ENCODE results near the gene PPFIBP1.
"Not testable (repeated sequence)": the region's sequence is repeated elsewhere in the genome, so short reads cannot be mapped to it uniquely, and the experiment has no call there.

PPFIBP1 gene

DNA sequence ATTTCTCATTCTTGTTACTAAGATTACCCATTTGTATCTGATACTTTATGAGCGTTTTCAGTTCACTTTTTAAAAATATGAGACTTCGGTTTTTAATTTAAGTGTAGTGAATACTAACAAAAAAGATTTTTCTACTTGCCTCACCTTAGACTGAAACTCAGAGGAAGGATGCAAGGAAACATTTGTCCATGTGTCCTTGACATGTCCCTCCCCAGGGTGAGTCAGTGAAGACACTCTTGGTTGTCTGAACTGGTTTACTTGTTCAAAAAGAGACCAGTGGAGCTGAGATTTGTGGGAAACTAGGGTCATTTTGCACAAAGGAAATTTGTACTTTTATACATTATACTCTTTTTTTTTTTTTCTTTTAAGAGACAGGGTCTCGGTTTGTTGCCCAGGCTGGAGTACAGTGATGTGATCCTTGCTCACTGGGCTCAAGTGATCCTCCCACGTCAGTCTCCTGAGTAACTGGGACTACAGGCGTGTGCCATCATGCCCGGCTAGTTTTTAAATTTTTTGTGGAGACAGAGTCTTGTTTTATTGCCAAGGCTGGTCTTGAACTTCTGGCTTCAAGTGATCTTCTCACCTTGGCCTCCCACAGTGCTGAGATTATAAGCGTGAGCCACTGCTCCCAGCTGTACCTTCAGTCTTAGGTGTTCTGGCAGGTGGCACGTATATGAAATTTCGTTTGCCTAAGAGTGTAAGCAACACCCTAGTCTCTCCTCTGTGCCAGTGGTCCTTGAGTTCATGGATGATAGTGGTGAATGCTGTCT, 56.7 kb downstream of the PPFIBP1 start:
- Histone ChIP-seq H3K9ac (ENCODE audit: insufficient read length) (no peak overlapping the region), H3K36me3 (ENCODE audit: insufficient read depth, low read length) (no peaks in the 10 kb centered on the region), H3K27ac (no peak overlapping the region), H3K4me3 (no peak overlapping the region), H3K9me3 (ENCODE audit: low read depth, low read length) (no peaks in the 10 kb centered on the region)
- TF ChIP-seq FOXP2 (optimal IDR thresholded peaks at IDR 0.05; ENCODE audit: control extremely low read depth, extremely low read length, insufficient read depth) (no peak), POLR2AphosphoS5 (IDR thresholded peaks at IDR 0.05; ENCODE audit: borderline replicate concordance, low read depth, low read length) (no peak), EZH2 (IDR thresholded peaks at IDR 0.05) (no peak)
- no peak for DNase-seq (ENCODE audit: low read depth, low spot score)

DNA sequence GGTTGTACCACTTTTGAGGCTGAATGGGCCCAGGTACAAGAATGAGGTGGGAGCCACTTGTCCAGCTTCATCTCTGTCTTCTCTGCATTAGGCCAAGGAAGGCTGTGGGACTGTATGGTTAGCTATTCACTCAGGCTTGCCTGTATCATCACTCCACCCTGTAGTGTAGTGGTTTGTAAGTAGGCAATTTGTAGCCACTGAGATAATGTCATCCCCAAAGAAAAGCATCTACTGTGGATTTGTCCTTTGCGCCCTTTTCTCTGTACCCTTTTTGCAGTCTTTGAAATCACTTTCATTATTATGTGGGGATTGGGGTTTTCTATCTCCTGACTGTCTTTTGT, 57.3 kb downstream of the PPFIBP1 start:
- not testable (repeated sequence) for DNase-seq (ENCODE audit: low read depth, low spot score); H3K36me3 ChIP-seq (ENCODE audit: insufficient read depth, low read length); H3K9me3 ChIP-seq (ENCODE audit: low read depth, low read length); H3K9ac ChIP-seq (ENCODE audit: insufficient read length); H3K27ac ChIP-seq; H3K4me3 ChIP-seq

DNA sequence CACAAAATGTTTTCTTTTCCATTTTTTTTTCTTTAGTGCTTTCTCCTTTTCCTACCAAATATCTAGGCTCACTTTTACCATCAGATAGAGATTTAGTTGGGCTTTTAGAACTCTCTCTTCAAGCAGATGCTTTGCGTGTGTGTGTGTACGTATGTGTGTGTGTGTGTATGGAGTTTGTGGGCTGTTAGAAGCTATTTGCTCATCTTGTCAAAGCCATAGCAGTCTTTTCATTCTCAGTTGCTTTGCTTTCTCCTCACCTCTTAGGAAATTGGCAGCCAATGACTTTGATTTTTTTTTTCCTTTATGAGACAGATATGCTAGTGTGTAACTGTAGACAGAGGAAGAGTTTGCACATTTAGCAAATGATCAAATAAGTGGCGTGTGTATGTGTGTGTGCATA, 57.8 kb downstream of the PPFIBP1 start:
- not testable (repeated sequence) for H3K36me3 ChIP-seq (ENCODE audit: insufficient read depth, low read length); H3K9me3 ChIP-seq (ENCODE audit: low read depth, low read length); H3K4me3 ChIP-seq; DNase-seq (ENCODE audit: low read depth, low spot score); H3K9ac ChIP-seq (ENCODE audit: insufficient read length); H3K27ac ChIP-seq

DNA sequence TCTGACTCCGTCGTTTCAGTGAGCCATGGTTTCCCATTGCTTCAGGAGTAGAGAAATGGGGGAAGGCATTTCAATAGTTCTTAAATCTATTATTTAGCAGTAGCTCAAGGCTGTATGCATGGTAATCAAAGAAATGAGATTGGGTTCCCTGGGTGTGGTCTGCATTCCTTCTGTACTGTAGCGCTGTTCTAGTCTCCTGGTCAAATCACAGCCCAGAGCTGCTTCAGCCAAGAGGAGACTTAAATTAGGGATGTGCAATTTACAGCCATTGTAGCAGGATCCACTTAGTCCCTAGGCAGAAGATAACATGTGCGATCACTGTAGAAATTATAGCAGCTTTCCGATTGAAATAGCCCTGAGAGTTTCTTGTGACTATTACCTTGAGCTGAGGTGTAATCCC, 58.4 kb downstream of the PPFIBP1 start:
- not testable (repeated sequence) for DNase-seq (ENCODE audit: low read depth, low spot score); H3K4me3 ChIP-seq; H3K36me3 ChIP-seq (ENCODE audit: insufficient read depth, low read length); H3K9me3 ChIP-seq (ENCODE audit: low read depth, low read length); H3K9ac ChIP-seq (ENCODE audit: insufficient read length); H3K27ac ChIP-seq

DNA sequence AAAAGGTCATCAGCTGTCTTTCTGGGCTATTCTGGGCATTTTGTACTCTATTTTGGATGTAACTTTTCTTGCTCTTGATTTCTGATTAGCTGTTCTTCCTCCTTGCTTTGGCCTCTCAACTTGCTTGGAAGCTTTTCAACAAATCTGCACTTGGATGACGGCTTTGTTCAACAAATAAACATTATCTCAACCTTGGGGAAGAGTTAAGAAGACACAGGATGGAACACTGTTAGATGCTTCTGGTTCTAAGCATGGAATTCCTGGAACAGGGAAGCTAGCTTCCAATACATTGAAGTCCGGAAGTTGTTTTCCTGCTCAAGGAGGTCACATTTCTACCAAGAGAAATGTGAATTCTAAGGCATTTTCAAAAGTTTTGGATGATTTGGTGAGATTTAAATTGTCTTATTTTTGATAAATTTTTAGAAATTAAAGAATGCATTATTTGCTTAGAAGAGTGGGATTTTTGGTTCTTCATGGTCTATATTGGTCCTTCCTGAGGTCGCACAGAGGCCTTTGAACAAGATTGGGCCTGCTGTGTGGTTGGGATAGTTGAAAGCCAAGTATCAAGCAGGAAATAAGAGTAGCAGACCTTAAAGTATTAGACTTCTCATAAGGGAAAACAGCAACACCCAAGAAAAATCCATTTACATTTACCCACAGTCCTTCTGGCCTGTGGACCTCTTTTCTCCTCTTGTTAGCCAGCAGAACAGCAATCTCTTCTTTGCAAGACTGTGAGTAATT, 59.2 kb downstream of the PPFIBP1 start:
- TF ChIP-seq POLR2AphosphoS5 (IDR thresholded peaks at IDR 0.05; ENCODE audit: borderline replicate concordance, low read depth, low read length), result no peak
- TF ChIP-seq FOXP2 (optimal IDR thresholded peaks at IDR 0.05; ENCODE audit: control extremely low read depth, extremely low read length, insufficient read depth), result no peak
- TF ChIP-seq EZH2 (IDR thresholded peaks at IDR 0.05), result no peak
- no peak overlapping the region for H3K4me3 ChIP-seq
- H3K9ac ChIP-seq (ENCODE audit: insufficient read length), result no peak overlapping the region
- H3K9me3 ChIP-seq (ENCODE audit: low read depth, low read length), result no peaks in the 10 kb centered on the region
- DNase-seq (ENCODE audit: low read depth, low spot score), result no peak
- H3K27ac ChIP-seq, result no peak overlapping the region
- H3K36me3 ChIP-seq (ENCODE audit: insufficient read depth, low read length), result no peaks in the 10 kb centered on the region

DNA sequence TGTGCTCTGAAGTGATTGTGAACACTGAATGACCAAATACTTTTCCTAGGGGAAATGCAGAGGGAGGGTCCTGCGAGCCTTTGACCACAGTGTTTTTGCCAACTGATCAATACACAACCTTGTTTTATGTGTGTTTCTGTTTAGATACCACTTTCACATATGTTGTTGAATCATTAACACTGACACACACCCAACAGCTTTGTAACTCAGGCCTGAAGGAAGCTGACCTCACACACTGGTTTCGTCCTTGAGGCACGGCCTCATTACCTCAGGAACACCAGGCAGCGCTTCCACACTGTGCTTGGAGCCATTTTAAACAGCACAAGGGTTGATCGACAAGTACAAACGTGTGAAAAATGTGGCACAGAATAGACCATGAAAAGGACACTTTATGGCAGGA, 60.0 kb downstream of the PPFIBP1 start:
- no peak overlapping the region for H3K4me3 ChIP-seq
- no peaks in the 10 kb centered on the region for H3K9me3 ChIP-seq (ENCODE audit: low read depth, low read length)
- H3K27ac ChIP-seq, result no peak overlapping the region
- H3K9ac ChIP-seq (ENCODE audit: insufficient read length), result no peak overlapping the region
- H3K36me3 ChIP-seq (ENCODE audit: insufficient read depth, low read length), result no peaks in the 10 kb centered on the region
- TF ChIP-seq EZH2 (IDR thresholded peaks at IDR 0.05) (no peak), FOXP2 (optimal IDR thresholded peaks at IDR 0.05; ENCODE audit: control extremely low read depth, extremely low read length, insufficient read depth) (no peak), POLR2AphosphoS5 (IDR thresholded peaks at IDR 0.05; ENCODE audit: borderline replicate concordance, low read depth, low read length) (no peak)
- no peak for DNase-seq (ENCODE audit: low read depth, low spot score)

DNA sequence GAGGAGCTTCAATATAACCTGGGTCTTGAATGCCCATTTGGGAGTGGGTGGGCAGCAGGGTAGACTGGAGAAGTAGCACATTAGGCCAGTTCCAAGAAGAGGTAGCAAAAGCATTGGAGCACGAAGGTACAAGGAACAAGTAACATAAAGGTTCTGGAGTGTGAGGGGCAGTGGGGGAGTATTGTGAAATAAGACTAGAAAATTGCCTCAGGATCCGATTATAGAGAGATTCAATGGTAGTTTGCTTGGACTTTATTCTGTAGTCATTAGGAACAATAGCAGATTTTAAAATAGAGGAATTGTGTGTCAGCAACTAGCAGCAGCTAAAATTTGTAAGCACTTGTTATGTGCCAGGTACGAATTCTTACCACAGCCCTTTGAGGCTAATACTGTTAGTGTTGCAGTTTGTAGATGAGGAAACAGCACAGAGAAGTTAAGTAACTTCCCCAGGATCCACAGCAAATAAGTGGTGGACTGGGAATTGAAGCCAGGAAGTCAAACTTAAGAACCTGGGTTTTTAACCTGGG, 61.8 kb downstream of the PPFIBP1 start:
- TF ChIP-seq FOXP2 (optimal IDR thresholded peaks at IDR 0.05; ENCODE audit: control extremely low read depth, extremely low read length, insufficient read depth), result no peak
- no peak for TF ChIP-seq EZH2 (IDR thresholded peaks at IDR 0.05)
- no peak for TF ChIP-seq POLR2AphosphoS5 (IDR thresholded peaks at IDR 0.05; ENCODE audit: borderline replicate concordance, low read depth, low read length)
- H3K27ac ChIP-seq, result no peak overlapping the region
- no peak for DNase-seq (ENCODE audit: low read depth, low spot score)
- no peak overlapping the region for H3K4me3 ChIP-seq
- no peaks in the 10 kb centered on the region for H3K9me3 ChIP-seq (ENCODE audit: low read depth, low read length)
- no peak overlapping the region for H3K9ac ChIP-seq (ENCODE audit: insufficient read length)
- H3K36me3 ChIP-seq (ENCODE audit: insufficient read depth, low read length), result no peaks in the 10 kb centered on the region

DNA sequence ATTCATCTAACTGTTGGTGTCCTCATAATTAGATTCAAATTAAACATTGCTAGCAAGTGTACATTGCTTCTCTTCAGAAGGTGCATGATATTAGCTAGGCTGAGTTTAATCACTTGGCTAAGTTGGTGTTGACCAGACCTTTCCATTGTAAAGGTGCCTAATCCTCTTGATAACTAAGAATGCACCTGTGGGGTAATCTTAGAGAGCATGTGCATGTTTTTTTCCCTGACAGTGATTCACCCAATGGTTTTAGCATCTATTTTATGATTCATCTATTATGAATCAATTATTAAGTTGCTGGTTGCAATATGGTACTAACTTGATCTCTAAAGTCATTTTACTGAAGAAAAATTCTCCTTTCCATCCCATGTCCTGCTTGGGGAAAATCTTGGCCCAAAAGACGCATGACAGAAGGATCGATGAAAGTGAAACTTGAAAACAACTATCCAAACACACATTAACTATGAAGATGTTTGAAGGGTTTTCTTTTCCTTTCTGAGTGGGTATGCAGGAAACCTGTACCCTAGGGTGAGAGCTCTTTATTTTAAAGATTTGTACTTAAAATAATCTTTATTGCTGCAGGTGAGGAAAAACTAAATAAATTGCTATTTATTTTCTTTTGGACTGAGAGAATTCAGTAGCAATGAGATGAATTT, 64.2 kb downstream of the PPFIBP1 start:
- not testable (repeated sequence) for H3K27ac ChIP-seq; H3K9me3 ChIP-seq (ENCODE audit: low read depth, low read length); H3K9ac ChIP-seq (ENCODE audit: insufficient read length); DNase-seq (ENCODE audit: low read depth, low spot score); H3K36me3 ChIP-seq (ENCODE audit: insufficient read depth, low read length); H3K4me3 ChIP-seq

DNA sequence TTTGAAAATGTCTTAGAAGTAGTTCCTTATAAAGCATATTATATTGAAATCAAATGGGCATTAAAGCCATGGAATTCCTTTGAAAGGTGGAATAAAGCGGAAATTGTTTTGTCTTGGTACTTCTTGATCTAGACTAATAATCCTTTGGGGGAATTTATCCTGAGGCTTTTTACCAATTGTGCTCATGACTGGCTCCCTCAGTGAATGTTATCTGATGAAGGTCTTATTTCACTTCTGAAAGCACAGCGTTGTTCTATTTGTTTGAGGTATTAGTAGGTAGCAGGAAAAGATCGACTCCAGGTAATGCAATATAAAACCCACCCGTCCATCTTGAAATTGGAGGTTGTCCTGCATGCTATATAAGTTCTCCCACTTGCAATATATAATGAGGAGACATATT, 64.8 kb downstream of the PPFIBP1 start:
- Histone ChIP-seq H3K4me3 (no peak overlapping the region), H3K9ac (ENCODE audit: insufficient read length) (no peak overlapping the region), H3K36me3 (ENCODE audit: insufficient read depth, low read length) (no peaks in the 10 kb centered on the region), H3K27ac (no peak overlapping the region), H3K9me3 (ENCODE audit: low read depth, low read length) (no peaks in the 10 kb centered on the region)
- DNase-seq (ENCODE audit: low read depth, low spot score), result no peak
- TF ChIP-seq EZH2 (IDR thresholded peaks at IDR 0.05) (no peak), FOXP2 (optimal IDR thresholded peaks at IDR 0.05; ENCODE audit: control extremely low read depth, extremely low read length, insufficient read depth) (no peak), POLR2AphosphoS5 (IDR thresholded peaks at IDR 0.05; ENCODE audit: borderline replicate concordance, low read depth, low read length) (no peak)

All from SK-N-MC (cell line).